EL (cell line): Measurements from ENCODE around the gene DUSP22.
"Not testable (repeated sequence)": the region's sequence is repeated elsewhere in the genome, so short reads cannot be mapped to it uniquely, and the experiment has no call there.

ENCODE experiments used
- DNase-seq: peaks from one replicate; pipeline ENCODE4 v3.0.0-alpha.2; 2016

Gene DUSP22

DNA sequence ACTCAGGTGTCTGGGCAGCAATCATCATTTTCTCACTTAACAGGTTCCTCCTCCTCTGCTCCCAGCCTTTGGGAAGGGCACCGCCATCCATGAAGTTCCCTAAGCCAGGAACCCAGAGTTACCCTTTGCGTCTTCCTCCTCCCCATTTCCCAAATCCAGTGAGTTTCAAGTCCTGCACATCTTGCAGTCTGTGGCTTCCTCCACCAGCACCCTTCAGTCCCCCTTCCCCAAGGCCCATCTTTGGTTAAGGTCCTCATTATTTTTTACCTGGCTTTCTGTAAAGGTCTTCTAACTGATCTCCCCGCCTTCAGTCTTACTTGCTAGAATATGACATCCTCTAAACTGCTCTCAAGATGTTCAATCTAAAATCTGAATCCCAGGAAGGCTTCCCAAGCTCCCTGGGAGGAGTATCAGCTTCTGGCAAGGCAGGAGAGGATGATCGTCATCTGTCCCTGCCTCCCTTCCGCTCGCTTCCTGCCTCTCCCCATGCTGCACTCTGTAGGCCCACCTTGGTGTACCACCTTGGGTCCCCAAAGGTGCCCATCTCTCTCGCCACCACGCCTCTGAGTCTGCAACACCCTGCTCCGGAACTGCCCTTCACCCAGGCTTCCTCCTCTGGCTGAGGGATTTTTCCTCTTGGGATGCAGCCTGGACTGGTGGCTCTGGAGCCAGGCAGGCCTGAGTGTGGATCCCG is 11.4 kb upstream of the DUSP22 start:
- DNase-seq, result no peak

DNA sequence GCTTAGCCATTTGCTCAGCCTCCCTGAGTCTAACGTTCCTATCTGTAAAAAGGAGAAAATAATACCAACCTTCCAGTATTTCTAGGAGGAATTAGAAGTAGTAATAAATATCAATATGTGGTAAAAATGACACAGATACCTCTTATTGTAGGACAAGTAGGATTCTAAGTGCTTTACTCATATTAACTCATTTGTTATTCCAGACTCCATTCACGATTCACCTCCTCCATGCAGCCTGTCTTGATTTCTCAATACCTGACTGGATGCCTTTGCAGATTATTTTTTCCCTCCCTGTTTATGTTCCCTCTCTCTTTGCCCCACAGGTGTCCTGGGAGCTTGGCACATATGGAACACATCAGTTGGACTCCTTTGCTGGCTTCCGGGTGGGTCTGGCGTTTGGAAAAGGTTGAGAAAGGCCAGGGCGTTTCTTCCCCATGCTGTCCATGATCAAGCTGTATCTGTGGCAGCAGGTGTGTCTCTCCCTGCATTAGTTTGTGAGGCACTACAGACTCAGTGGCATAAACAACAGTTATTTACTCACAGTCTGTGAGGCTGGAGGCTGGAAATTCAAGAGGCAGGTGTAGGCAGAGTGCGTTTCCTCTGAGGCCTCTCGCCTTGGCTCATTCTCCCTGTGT is 10.7 kb upstream of the DUSP22 start:
- no peak for DNase-seq

DNA sequence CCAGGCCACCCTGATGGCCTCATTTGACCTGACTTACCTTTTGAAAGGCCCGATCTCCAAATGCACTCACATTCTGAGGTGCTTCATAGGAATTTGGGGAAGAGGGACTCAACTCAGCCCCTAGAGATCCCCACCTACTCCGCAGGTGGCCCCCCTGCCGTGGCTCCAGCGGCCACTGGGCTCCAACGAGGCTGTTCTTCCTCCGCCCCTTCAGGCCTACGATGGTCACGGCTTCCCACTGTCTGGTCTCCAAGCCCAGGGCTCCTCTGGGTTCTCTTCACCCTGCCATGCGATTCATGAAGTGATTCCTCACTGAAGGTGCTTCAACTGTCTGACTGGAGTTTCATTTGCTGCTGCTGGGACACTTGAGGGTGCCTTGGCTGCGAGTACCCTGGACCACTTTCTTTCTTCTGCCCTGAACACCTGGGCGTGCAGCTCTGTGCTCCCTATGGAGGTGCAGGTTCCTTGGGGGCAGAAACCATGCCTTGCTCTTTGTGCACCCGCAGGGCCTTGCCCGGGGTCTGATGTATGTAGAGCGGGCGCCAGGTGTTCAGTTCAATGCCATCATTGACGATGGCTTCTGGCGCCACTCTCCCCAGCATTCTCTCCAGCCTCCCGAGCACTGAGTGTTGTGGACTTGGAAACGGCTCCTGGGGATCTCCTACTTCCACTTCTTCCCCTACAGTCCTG is 10.0 kb upstream of the DUSP22 start:
- no peak for DNase-seq

DNA sequence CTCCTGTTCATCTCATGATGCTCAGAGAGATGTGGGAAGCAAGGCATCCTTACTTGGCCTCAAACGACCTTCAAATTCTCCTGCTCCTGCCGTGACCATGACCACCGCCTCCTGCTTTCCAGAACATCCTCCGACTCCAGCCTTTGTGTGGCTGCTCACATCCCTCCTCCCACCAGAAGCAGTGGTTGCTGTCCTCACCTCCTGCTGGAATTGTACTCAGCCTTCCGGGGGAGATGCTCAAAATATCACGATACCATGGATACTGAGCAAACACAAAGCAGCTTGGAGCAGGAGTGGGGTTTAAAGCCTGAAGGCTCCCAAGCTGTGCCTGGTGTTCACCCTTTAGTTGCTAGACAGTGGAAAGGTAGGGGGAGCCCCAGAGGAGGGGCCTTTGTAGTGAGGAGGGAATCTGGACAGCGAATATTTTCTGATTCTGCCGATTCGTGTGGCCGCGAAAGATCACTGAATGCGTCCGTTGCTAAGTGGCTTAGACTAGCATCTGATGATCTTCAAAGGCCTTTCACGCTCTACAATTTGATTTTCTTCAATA is 9.3 kb upstream of the DUSP22 start:
- no peak for DNase-seq

DNA sequence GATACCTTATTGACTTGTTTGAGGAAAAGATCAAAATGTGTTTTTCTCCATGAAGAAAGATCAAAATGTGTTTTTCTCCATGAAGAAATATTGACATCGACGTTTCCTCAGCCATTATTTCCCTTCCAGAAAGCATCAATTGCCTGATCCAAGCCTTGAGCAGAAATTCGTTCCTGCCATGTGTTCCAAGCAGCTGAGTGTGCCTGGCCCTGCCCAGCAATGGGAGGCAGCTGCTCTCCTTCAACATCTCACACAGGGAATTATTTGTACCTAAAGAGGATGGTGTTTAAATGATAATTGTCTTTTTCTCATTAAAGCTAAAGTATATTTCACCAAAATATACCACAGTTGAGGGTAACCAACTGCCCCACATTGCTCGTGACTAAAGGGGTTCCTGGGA is 7.8 kb upstream of the DUSP22 start:
- DNase-seq, result no peak

DNA sequence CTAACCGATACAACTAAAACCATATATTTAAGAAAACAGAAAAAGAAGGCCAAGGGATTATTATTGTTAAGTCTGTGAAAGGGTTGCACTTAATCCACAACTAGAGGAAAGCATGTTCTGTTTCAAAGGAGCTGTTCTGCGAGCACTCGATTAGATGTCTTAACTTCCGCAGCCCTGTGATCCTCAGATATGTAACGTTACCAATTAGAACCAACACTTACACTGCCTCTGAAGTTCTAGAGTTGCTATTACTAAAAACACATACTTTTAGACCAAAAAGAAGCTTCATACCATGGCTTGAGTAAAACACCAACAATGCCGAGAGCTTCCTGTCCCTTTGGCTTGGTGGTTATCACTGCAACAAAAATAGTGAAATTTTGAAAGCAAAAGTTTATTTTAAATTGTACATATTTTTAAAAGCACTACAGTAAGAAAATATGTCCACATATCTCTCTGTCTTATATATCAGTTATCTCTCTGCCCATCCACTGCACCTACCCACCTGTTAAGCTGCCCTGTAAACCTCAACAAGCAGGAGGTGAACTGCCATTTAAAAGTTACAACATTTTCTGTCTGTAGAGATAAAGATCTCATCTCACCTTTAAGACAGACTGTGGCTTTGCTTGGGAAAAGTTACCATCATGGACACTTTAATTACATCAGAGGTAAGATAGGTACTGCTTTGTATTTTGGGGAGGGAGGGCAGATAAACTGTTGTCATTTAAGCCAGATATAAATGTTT is 7.1 kb upstream of the DUSP22 start:
- DNase-seq, result no peak

DNA sequence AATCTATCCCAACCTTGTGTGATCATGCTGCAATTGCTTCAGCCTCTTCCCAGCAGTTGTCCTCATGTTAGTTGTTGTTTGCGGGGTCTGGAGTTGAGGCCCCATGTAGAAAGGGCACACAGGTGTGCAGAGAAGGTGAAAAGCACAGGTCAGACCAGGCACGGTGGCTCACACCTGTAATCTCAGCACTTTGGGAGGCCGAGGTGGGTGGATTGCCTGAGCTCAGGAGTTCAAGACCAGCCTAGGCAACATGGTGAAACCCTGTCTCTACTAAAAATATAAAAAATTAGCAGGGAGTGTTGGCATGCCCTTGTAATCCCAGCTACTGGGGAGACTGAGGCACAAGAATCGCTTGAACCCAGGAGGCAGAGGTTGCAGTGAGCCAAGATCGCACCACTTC is 6.4 kb upstream of the DUSP22 start:
- DNase-seq, result not testable (repeated sequence)

DNA sequence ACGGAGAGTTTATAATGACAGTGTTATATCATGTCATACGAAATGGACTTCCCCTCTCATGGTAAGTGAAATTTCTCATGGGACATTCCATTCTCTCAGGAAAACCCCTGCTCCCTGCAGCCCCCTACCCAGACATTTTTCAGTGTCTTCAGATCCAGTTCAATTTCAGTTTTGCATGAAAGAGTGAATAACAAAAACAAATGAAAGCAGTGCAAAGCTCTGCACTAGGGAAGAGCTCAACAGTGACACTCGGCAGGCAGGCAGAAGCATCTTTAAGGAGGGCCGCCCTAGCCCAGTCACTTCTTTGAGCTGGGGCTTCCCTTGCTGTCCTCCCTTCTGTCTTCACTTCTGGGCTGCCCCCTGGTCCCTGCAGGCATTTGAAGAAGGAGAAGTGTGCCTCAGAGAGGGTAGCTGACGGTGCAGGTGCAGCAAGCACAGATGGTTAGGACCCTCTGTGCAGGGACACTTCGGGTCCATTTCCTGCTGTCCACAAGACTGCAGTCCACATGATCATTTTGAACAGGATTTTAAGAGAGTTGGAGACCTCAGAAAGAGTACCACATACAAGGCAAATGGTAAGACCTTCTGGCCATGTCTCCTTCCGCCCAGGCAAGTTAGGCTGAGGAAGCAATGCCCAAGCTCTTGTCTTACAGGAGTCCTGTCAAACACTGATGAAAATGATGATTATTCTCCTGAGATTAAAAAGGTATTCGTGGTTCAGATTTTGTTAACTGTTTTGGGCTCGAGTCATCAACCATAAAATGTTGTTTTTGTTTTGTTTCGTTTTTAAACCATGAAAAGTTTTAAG is 5.4 kb upstream of the DUSP22 start:
- DNase-seq, result no peak

DNA sequence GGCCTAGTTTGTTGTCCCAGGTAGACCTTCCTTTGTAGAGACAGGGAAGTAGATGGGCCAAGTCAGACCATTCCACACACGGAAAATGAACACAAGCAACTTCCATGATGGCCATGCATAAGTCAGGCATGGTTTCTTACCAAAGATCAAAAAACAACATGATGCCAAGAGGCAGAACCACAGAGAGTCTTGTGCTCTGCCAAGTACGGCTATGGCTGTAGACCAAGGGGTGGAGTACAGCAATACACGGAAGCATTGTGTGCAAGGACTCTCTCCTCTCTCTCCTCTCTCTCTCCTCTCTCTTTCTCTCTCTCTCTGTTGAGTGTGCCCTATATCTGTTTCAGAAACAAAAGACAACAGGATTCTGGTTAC is 4.8 kb upstream of the DUSP22 start:
- no peak for DNase-seq

DNA sequence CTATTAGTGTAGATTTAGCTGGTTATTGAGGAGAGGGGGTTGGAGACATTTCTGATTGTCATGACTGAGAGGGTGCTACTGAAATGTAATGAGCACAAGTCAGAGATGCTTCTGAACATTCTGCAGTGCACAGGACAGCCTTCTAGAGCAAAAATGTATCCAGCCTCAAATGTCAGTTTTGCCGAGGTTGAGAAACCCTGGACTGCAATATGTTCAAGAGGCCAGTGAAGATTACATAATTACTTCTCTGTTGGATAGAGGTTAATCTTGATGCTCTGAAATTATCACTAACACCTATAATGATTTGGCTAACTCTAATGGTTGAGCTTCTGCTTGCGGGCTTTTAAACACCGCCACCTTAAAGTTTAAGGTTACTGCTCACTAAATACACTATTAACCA is 3.4 kb upstream of the DUSP22 start:
- DNase-seq, result no peak

DNA sequence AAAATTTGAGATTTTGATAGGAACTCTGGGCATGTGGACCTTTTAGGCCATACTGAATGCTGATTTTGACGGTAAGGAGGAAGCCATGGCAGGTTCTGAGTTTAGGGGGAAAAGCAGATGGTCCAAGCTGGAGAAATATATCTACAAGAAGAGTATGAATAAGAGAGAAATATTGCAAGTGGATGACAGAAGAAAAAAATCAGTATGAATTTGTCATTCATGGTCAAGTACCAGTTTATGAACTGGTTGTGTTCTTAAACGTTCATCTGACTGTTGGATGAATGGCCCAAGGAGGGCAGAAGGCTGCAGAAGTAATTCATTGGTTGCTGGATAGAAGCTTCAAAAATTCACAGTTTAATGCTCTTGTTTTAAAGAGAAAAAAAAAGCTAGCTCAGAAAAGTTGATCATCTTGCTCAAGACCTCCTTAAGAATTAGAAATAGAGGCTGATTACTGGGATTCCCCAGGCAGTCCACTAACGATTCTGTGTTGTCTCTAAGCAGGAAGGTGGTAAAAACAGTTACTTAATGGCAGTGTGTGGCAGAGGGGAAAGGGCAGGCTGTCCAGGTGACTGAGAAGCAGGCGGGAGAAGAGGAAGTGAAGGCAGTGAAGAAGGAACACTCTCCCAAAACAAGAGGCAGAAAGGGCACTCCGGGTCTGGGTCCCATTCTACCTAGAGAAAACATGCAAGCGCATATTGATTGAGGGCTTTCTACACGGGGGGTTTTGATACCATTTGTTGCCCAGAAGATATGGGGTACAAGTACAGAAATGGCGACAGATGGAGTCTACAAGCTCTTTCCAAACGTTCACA is 2.0 kb upstream of the DUSP22 start:
- no peak for DNase-seq

DNA sequence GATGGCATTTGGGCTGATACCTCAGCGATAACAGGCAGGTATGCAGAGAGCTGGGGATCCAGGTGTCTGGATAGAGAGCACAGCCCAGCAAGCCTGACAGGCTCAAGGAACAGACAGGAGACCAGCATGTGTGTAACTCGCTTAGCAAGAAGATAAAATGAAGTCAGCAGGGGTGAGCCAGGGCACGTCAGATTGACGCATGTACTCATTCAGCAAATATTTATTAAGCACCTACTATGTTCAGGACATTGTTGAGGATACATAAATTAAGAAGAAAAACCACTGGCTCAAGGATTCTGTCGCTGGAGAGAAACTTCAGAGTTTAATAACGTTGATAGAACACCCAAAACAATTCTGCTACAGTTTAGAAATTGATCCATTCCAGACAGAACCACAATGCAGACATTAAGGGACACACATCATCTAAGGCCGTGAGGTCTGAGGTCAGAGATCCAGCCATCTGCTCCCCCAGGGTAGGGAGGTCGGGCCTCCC is 1.0 kb upstream of the DUSP22 start:
- peak; percentile 15 for DNase-seq

DNA sequence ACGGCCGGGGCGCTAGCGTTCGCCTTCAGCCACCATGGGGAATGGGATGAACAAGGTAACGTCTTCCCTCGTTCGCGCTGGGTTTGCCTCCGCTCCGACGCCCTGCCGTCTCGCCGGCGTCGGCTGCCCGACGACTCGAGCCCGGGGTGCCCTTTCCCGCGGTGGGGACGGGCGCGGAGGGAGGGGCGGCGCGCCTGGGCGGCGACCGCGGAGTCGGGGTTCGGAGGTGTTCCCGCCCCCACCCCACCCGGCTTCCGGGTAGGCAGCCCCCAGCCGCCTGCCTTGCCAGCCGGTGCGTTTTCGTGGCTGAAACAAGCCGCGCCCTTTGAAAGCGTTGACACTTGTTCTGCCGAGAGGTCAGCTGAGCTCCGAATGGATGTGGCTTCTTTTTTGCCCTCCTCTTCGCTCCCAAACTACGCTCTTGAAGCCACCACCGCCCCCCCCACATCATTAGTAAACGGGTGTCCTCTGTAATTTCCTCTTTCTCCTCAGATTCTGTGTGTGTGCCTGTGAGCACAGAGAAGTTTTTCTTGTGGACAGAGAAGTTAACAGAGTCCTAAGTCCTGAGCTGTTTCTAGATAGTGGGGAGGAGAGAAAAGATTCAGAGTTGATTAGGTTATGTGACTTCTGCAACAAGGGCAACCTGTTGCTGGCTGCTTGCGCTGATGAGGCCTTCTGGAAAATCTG is 362 bp downstream of the DUSP22 start:
- DNase-seq, result peak; percentile 55

DNA sequence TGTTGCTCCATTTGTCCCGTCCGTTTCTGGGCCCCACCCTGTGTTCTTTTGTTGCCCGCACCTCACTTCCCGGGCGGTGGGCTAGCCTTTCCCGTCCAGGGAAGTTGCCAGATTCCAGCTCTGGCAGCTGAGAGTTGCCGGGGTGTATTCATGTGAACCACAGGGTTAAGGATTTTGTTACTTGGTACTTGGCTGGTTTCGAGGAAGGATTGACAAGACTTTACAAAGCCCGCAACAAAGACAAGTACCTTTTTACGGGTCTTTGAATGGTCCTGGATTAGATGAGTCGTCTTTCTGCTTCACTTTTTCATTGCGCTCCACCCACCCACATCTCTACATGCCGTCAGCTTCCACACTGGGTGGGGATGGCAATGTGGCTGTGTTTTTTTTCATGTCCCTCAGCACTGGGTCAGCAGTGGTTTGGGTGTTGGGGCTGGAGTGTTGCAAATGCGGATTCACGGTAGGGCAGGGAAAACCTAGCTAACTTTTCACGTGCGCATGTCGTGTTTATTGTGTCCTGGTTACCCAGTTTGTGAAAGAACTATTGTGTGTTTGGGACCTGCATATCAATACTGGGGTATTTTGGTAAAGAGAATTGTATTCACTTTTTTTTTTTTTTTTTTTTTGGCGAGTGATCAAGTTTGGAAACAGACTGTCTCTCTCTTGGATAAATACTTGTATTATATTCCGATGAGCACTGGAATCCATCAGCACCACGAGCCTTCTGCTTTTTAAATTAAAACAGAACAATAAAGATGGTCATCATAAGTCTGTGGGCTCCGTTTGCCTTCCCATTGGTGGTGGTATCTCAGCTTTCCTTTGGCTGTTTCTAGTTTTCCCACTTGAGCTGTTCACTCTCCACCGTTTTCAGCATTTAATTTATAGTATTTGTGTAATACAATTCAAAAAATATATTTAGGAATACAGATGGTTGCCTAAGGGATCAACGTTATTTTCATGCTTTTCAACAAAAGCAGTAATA is 1.2 kb downstream of the DUSP22 start:
- no peak for DNase-seq

DNA sequence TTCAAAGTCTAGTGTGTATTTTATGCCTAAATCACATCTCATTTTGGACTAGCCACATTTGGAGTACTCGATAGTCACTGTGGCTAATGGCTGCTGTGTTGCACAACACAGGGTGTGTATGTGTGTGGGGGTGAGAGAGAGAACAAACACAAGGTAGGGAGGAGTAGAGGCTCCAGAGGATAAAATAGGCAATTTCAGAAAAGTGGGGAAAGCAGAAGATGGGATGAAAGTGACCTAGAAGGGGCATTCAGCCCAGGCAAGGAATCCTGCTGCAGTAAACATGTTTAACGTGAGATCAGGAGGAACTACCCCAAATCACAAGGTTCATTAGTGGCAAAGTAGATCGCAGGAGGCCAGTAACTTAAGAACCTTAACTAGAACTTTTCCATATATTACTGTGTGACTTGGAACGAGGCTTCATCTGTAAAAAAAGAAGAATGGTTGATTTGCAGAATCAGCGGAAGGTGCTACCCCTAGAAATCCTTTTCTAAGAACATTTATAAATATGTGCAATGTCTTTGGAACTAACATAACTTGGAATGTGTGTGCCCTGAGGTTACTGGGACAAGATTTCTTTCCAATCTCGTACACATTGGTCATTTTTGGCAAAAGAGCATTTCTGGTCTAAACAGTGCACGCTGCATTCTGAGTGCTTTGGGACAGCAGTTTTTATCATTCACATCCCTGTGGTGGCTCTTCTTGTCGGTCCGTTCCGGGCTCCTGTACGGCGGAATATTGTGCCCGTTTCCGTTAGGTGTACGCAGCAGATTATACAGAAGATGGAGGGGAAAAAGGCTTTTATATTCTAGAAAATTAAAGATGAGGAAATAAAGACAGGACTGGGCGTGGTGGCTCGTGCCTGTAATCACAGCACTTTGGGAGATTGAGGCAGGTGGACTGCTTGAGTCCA is 2.6 kb downstream of the DUSP22 start:
- no peak for DNase-seq

DNA sequence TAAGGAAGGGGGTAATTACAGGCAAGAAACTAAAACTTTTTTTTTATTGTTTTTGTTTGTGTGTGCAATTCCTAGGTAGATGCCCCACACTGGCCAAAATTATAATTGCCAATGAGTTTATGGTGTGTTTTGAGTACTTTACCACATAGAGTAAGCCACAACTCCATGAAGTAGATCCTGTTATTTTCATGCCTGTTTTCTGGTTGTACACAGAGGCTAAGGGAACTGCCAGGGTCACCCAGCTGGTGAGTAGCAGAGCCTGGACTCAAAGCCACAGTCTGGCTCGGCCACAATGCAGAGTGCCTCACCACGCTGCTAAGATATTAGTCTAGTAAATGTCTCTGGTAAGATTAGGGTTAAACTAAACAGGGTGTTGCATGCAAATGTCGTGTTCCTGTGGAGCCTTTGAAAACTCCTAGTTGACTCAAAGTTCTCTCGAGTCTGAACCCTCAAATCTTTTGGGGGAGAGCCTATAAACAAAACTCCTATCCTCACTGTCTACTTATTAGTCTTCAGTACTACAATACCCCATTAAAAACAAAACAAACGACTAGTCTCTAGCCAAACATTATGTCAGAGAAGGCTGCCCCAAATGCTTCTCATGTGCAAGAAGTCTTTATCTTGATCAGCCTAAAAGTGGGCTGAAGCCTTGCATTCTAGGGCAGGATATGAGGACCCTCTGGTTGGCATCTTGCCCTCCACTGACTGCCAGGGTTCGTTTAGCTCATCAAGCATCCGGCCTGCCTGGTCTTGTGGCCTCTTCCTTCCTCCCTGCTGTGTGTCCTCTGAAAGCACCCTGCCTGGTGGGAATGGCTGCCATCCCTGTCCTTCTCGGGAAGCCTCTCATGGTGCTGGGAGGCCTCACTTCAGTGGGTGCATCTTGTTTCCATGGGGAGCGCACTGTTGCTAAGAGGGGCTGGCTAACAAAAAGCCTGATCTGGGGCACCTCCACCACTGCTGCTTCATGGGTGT is 4.2 kb downstream of the DUSP22 start:
- DNase-seq, result no peak

DNA sequence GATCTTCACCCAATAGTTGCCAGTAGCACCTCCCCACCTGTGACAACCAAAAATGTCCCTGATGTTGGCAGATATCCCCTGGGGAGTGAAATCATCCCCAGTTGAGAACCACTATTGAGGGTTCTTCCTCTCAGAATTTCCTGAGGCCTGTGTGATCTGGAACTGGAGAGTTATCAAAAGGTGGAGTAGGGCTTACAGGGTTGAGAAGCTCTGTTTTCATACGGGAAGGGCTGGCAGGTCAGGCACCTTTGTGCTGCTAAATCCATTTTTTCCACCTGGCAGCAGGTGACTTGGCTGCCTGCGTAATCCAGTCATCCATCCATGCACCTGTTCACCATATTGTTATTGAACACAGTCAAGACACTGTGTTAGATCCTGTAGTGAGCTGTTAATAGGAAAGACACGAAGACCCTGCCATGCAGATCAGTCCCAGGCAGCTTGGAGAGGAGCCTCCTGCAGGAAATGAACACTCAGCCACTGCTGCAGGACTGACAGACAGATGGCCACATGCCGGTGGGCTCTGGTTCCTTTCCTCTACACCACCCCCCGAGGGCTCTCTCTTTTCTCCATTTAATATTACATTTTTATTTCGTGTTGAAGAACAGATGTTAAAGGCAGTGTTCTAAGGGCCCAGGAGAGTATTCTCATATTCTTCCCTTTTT is 5.4 kb downstream of the DUSP22 start:
- DNase-seq, result no peak
